Smooth muscle cell (in vitro differentiated cells): Measurements from ENCODE around the gene PYCARD. TPM values are rescaled to one million over a fixed set of nuclear protein-coding genes. Genes with fewer than 3 reads are reported as not detected.

Source experiments
- DNase-seq: peaks from one replicate; lab custom pipeline; 2025; ENCODE audit not compliant: unreplicated experiment; lab: John Stamatoyannopoulos, UW
- H2AFZ ChIP-seq: fragments of 200-600 bp; sonication (generic); 2 replicates; pipeline ENCODE4 v1.6.0; 2016; ENCODE audit warnings: antibody characterized with exemption, low read depth, mild to moderate bottlenecking
- H3F3A ChIP-seq: fragments of 200-600 bp; sonication (generic); 2 replicates; pipeline ENCODE4 v1.6.0; 2017; ENCODE audit warnings: antibody characterized with exemption, low read depth
- H3K27ac ChIP-seq: fragments of 200-600 bp; sonication (generic); 2 replicates; pipeline ENCODE4 v1.5.1; 2016; ENCODE audit warnings: low read depth, mild to moderate bottlenecking
- H3K27me3 ChIP-seq: fragments of 200-600 bp; sonication (generic); 2 replicates; pipeline ENCODE4 v1.6.1; 2016; ENCODE audit warnings: low read depth, mild to moderate bottlenecking
- H3K36me3 ChIP-seq: fragments of 200-600 bp; sonication (generic); 2 replicates; pipeline ENCODE4 v1.5.1; 2016; ENCODE audit warnings: low read depth
- H3K4me1 ChIP-seq: fragments of 200-600 bp; sonication (generic); 2 replicates; pipeline ENCODE4 v1.5.1; 2016; ENCODE audit warnings: low read depth
- H3K4me2 ChIP-seq: fragments of 200-600 bp; sonication (generic); 2 replicates; pipeline ENCODE4 v1.6.0; 2016; ENCODE audit warnings: mild to moderate bottlenecking
- H3K4me3 ChIP-seq: fragments of 200-600 bp; sonication (generic); 2 replicates; pipeline ENCODE4 v1.5.1; 2016; ENCODE audit warnings: mild to moderate bottlenecking
- H3K79me2 ChIP-seq: fragments of 200-600 bp; sonication (generic); 2 replicates; pipeline ENCODE4 v1.6.0; 2016; ENCODE audit warnings: low read depth, mild to moderate bottlenecking
- H3K9ac ChIP-seq: fragments of 200-600 bp; sonication (generic); 2 replicates; pipeline ENCODE4 v1.6.0; 2016; ENCODE audit warnings: low read depth
- H3K9me3 ChIP-seq: fragments of 200-600 bp; sonication (generic); replicated peaks from 2 replicates; pipeline ENCODE4 v1.5.1; 2016; ENCODE audit warnings: low read depth
- H4K20me1 ChIP-seq: fragments of 200-600 bp; sonication (generic); 2 replicates; pipeline ENCODE4 v1.6.0; 2016; ENCODE audit warnings: low read depth
- WGBS: methylation state at CpG from one replicate; pipeline ENCODE4 v1.1.7; 2016; ENCODE audit warnings: low lambda C conversion rate; 5-methylcytosine and 5-hydroxymethylcytosine counted together
- polyA plus RNA-seq: library from polyadenylated mRNA; unstranded; fragments of >200 nt; fragmentation: Nextera tagmentation; extraction: Ambion mirVana; gene quantifications from 2 replicates; pipeline ENCODE4 v1.2.1, GENCODE V29; 2016
- total RNA-seq: library from RNA; depleted of rRNA; stranded (reverse); fragments of >200 nt; gene quantifications from 2 replicates; pipeline ENCODE4 v1.2.3, GENCODE V29; 2014
- TF ChIP-seq, protein P1 (sequence below): fragments of 200-600 bp; sonication (generic); IDR thresholded peaks from 2 replicates; pipeline ENCODE4 v1.5.1; 2017; ENCODE audit warnings: borderline replicate concordance, mild to moderate bottlenecking, antibody characterized with exemption; ENCODE audit not compliant: insufficient read depth, poor library complexity, severe bottlenecking

The PYCARD gene
- total and polyA plus RNA-seq, 2 experiments from 2014 or later: 10.1 to 30.8 TPM

DNA sequence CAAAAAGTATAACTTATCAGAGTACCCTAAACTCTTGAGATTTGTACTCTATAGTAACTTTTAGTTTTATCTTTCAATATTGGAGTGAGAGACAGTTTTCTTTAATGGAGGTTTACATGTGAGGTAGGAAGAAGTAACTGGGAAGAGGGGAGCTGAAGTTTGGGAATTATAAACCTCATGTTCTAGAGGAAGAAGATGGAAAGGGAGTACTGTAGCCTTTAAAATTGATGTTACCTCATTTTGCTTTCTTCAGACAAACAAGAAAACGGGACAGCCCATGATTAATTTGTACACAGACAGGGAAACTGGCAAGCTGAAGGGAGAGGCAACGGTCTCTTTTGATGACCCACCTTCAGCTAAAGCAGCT lies 13.2 kb downstream of the PYCARD start:
- H3K4me1 ChIP-seq: no peaks in the 10 kb centered on the region
- peaks cover 63% of the 10 kb centered on the region for H3K79me2 ChIP-seq
- DNase-seq: no peak
- H3K9ac ChIP-seq: no peak overlapping the region
- TF ChIP-seq, protein P1, sequence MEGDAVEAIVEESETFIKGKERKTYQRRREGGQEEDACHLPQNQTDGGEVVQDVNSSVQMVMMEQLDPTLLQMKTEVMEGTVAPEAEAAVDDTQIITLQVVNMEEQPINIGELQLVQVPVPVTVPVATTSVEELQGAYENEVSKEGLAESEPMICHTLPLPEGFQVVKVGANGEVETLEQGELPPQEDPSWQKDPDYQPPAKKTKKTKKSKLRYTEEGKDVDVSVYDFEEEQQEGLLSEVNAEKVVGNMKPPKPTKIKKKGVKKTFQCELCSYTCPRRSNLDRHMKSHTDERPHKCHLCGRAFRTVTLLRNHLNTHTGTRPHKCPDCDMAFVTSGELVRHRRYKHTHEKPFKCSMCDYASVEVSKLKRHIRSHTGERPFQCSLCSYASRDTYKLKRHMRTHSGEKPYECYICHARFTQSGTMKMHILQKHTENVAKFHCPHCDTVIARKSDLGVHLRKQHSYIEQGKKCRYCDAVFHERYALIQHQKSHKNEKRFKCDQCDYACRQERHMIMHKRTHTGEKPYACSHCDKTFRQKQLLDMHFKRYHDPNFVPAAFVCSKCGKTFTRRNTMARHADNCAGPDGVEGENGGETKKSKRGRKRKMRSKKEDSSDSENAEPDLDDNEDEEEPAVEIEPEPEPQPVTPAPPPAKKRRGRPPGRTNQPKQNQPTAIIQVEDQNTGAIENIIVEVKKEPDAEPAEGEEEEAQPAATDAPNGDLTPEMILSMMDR: no peak
- H3F3A ChIP-seq: peaks cover 80% of the 10 kb centered on the region
- H3K4me2 ChIP-seq: no peak overlapping the region
- H3K27ac ChIP-seq: no peak overlapping the region
- peaks cover 100% of the 10 kb centered on the region for H4K20me1 ChIP-seq
- no peaks in the 10 kb centered on the region for H3K9me3 ChIP-seq
- no peaks in the 10 kb centered on the region for H3K27me3 ChIP-seq
- H3K4me3 ChIP-seq: no peak overlapping the region
- peaks cover 77% of the 10 kb centered on the region for H3K36me3 ChIP-seq
- WGBS: 100% methylated on average over 2 of the region's 2 CpGs
- H2AFZ ChIP-seq: no peak overlapping the region

DNA sequence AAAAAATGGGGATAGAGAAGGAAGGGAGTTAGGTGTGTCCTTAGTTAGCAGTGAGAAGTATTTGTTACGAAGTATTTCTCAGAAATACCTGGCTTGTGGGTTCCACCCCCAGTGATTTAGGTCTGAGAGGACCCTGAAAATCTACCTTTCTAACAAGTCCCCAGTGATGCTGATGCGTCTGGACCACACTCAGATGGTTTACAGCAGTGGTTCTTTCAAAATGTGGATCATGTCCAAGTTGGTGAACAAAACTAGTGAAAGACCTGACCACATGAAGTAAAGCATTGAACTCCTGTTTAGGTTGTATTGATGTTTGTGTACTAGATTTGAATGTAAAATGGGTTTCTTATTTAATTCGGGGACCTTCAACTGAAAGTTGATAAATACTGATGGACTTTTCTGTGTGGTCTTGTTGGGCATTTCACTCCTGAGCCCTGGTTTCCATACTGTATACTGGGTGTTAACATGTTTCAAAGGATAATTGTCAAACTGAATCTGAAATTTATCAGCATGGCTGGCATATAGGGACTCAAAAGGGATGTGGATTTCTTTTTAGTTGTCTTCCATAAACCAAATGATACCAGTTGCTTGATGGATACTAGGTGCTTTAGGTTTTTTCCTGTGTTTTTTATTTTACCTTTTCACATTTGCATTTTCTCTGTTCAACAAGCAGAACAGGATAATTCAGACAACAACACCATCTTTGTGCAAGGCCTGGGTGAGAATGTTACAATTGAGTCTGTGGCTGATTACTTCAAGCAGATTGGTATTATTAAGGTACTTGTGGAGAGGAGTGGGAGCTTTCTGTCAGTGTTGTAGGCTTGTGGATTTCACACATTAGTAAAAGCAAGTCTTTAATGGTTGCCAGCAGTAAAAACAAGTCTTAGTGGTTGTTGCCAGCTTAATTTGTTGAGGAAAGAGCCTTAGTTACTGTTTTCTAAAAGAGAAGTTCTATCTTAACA lies 13.8 kb downstream of the PYCARD start:
- Histone ChIP-seq H2AFZ (no peak overlapping the region), H4K20me1 (peaks cover 100% of the 10 kb centered on the region), H3F3A (peaks cover 77% of the 10 kb centered on the region), H3K9ac (no peak overlapping the region), H3K4me2 (no peak overlapping the region), H3K4me3 (no peak overlapping the region), H3K79me2 (peaks cover 70% of the 10 kb centered on the region), H3K36me3 (peaks cover 75% of the 10 kb centered on the region), H3K4me1 (no peaks in the 10 kb centered on the region), H3K27me3 (no peaks in the 10 kb centered on the region), H3K27ac (peak overlapping the region; percentile 10), H3K9me3 (no peaks in the 10 kb centered on the region)
- no peak for DNase-seq
- WGBS: 99% methylated on average over 3 of the region's 3 CpGs
- TF ChIP-seq, protein P1: no peak

DNA sequence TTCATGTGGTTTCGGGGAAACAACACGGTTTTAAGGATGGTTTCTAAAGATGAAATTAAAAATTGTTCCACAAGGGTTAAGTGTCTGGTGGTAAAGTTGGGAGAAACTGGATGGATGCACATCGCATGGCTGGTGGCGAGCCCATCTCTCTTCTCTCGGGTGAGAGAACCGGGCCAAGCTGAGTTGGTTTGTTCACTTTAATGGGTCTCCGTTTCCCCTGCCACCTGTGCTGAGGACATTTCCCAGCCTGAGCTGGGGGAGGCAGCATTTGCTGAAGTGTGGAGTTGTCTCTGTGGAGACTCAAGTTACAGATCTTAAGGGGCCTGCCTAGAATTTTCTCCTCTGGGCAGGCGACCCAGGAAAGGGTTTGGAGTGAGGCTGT lies 14.8 kb downstream of the PYCARD start:
- DNase-seq: no peak
- 96% methylated on average over 8 of the region's 8 CpGs for WGBS
- H4K20me1 ChIP-seq: peaks cover 100% of the 10 kb centered on the region
- TF ChIP-seq, protein P1: no peak
- no peak overlapping the region for H3K4me3 ChIP-seq
- H3K27me3 ChIP-seq: no peaks in the 10 kb centered on the region
- no peak overlapping the region for H2AFZ ChIP-seq
- H3K4me1 ChIP-seq: peaks cover 7% of the 10 kb centered on the region
- H3K27ac ChIP-seq: no peak overlapping the region
- H3K36me3 ChIP-seq: peaks cover 72% of the 10 kb centered on the region
- peaks cover 79% of the 10 kb centered on the region for H3K79me2 ChIP-seq
- peaks cover 71% of the 10 kb centered on the region for H3F3A ChIP-seq
- H3K4me2 ChIP-seq: no peak overlapping the region
- no peak overlapping the region for H3K9ac ChIP-seq
- H3K9me3 ChIP-seq: no peaks in the 10 kb centered on the region
